Activated CD8-positive, alpha-beta T cell treated with anti-CD3 and anti-CD28 coated beads for 36 hours (primary cell): Measurements from ENCODE around the gene CLRN2. TPM values are rescaled to one million over a fixed set of nuclear protein-coding genes. Genes with fewer than 3 reads are reported as not detected.

Experiments
- ATAC-seq: fragments of 200-7000 bp; cut with Tn5 transposase; one replicate; pipeline ENCODE4 v1.10.0; 2021; ENCODE audit warnings: mild to moderate bottlenecking, moderate library complexity
- CTCF ChIA-PET: fragments of 350-600 bp; sonication (Branson Sonifier 250); formaldehyde crosslinking; loops from one replicate; lab custom pipeline; 2021; ENCODE audit warnings: antibody characterized with exemption; lab: Charles Lee
- POLR2A ChIA-PET: fragments of 350-600 bp; sonication (Branson Sonifier 250); formaldehyde crosslinking; loops from one replicate; lab custom pipeline; 2021; ENCODE audit warnings: antibody characterized with exemption; lab: Charles Lee
- DNase-seq: peaks from one replicate; pipeline ENCODE4 v3.0.0-alpha.2; 2020
- H3K27ac Mint-ChIP-seq: one replicate; pipeline ENCODE4 v1.8.0; 2021; ENCODE audit warnings: mild to moderate bottlenecking, mixed read lengths
- H3K27me3 Mint-ChIP-seq: one replicate; pipeline ENCODE4 v1.8.0; 2021; ENCODE audit warnings: mixed read lengths
- H3K36me3 Mint-ChIP-seq: one replicate; pipeline ENCODE4 v1.8.0; 2021; ENCODE audit warnings: low read depth, mixed read lengths
- H3K4me1 Mint-ChIP-seq: one replicate; pipeline ENCODE4 v1.8.0; 2021; ENCODE audit warnings: low read depth, mixed read lengths
- H3K4me3 Mint-ChIP-seq: one replicate; pipeline ENCODE4 v1.8.0; 2021; ENCODE audit warnings: mild to moderate bottlenecking, moderate library complexity, mixed read lengths
- H3K9me3 Mint-ChIP-seq: one replicate; pipeline ENCODE4 v1.8.0; 2021; ENCODE audit warnings: mixed read lengths
- CTCF ChIP-seq: fragments of 200-600 bp; IDR thresholded peaks from one replicate; pipeline ENCODE4 v1.8.0; 2022; ENCODE audit warnings: antibody characterized with exemption, mild to moderate bottlenecking
- intact Hi-C: fragments of 100-400 bp; cut with micrococcal nuclease; formaldehyde crosslinking; loops from one replicate; pipeline ENCODE4 v1.10.0; 2022
- total RNA-seq, 2 experiments: library from RNA; stranded (reverse); gene quantifications; one replicate each; pipeline ENCODE4 v1.2.3, GENCODE V29; 2021

The CLRN2 gene
- total RNA-seq, 2 experiments from 2014 or later: not detected

DNA sequence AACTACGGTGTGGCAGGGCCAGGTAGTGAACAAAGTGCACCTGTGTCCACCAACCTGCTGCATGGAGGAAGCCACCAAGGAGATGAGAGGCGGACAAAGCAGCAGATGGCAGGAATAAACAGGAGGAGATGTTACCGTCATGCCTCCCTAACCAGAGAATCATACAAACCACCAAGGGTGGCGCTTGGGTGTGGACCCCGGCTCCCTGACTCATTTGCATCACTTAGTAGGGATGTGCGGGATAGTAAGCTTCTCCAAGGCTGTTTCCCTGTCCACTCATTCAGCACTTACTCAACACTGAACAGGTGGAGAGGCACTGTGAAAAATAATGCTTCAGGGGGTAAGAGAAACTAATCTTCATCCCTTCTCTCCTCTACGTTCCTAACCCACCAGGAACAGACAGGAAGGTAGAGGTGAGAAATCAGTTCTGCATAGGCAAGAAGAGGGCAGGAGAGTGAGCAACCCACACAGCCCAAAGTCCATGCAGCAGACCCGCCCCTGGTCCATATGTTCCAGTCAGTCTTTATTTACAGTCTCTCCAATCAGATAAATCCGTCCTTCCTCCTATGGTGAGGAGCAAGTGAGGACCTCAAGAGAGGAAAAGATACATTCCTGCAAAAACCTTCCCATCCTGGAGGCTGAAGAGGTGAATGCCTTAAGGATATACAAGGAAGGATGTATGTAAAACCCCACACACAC is 37.0 kb upstream of the CLRN2 start:
- ChIA-PET CTCF (no interaction called here), POLR2A (no interaction called here)
- no peaks in the 10 kb centered on the region for H3K27me3 Mint-ChIP-seq
- no peaks in the 10 kb centered on the region for H3K4me1 Mint-ChIP-seq
- DNase-seq (no peak), ATAC-seq (no peak)
- H3K36me3 Mint-ChIP-seq: no peaks in the 10 kb centered on the region
- no peak for TF ChIP-seq CTCF
- H3K9me3 Mint-ChIP-seq: no peaks in the 10 kb centered on the region
- intact Hi-C loops: no loop called here
- H3K27ac Mint-ChIP-seq: no peak overlapping the region
- no peak overlapping the region for H3K4me3 Mint-ChIP-seq

- Mint-ChIP-seq H3K4me1 (no peaks in the 10 kb centered on the region), H3K27ac (no peak overlapping the region), H3K36me3 (peaks cover 9% of the 10 kb centered on the region), H3K27me3 (no peaks in the 10 kb centered on the region), H3K9me3 (no peaks in the 10 kb centered on the region), H3K4me3 (no peak overlapping the region)
- ChIA-PET CTCF (interaction anchor here (1.5 kb wide), 1 partner anchor 8 kb away, joined by 6 read pairs; no protein-coding TSS in a partner anchor), POLR2A (no interaction called here)
- intact Hi-C loops: no loop called here
- DNase-seq: no peak
- no peak for TF ChIP-seq CTCF
- ATAC-seq: no peak
Measured at GRCh38 chr4:17480210-17480927, 34.6 kb upstream of the CLRN2 start.

DNA sequence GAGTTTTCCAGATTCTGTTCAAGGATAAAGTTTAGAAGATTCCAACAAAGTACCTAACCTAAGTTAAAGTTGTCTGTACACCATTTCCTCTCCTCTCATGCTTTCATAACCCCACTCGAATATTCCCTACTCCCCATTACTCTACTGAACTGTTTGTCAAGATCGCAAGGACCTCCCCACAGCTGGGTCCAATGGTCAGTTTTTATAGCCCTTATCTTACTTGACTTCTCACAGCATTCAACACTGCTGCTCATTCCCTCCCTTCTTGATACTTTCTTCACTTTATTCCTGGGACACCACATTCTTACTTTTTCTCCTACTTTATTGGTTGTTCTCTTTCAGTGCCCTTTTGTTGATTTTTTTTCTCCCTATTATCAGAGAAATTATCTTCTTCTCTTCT is 34.0 kb upstream of the CLRN2 start:
- POLR2A ChIA-PET: no interaction called here
- ATAC-seq (no peak), DNase-seq (no peak)
- H3K36me3 Mint-ChIP-seq: peaks cover 11% of the 10 kb centered on the region
- no peak overlapping the region for H3K27ac Mint-ChIP-seq
- no peaks in the 10 kb centered on the region for H3K27me3 Mint-ChIP-seq
- CTCF ChIA-PET: interaction anchor here (1.5 kb wide), 1 partner anchor 9 kb away, joined by 6 read pairs; no protein-coding TSS in a partner anchor
- H3K4me3 Mint-ChIP-seq: no peak overlapping the region
- no peaks in the 10 kb centered on the region for H3K9me3 Mint-ChIP-seq
- no peaks in the 10 kb centered on the region for H3K4me1 Mint-ChIP-seq
- intact Hi-C loops: no loop called here
- TF ChIP-seq CTCF: no peak

DNA sequence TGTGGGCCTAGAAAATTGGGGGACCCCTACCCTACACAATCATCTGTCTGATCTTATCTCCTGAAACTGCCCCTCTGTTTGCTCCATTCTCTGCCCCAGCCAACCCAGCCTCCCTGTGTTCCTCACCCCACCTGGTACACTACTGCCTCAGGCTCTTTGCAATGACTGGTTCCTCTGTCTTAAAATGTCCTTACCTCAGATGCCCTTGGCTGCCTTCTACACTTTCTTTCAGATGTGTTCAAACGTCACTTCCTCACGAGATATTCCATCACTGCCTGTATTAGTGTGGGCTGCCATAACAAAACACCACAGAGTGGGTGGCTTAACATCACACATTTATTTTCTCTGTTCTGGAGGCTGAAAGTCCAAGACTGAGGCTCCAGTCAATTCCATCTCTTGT is 32.2 kb upstream of the CLRN2 start:
- CTCF ChIA-PET: no interaction called here
- DNase-seq (no peak), ATAC-seq (no peak)
- no peak overlapping the region for H3K27ac Mint-ChIP-seq
- intact Hi-C loops: no loop called here
- H3K27me3 Mint-ChIP-seq: no peaks in the 10 kb centered on the region
- POLR2A ChIA-PET: no interaction called here
- TF ChIP-seq CTCF: no peak
- no peak overlapping the region for H3K4me3 Mint-ChIP-seq
- no peaks in the 10 kb centered on the region for H3K9me3 Mint-ChIP-seq
- H3K36me3 Mint-ChIP-seq: peaks cover 24% of the 10 kb centered on the region
- no peaks in the 10 kb centered on the region for H3K4me1 Mint-ChIP-seq

GRCh38 chr4:17489123-17489522 is 25.8 kb upstream of the CLRN2 start:
- Mint-ChIP-seq H3K9me3 (no peaks in the 10 kb centered on the region), H3K27ac (peak overlapping the region; percentile 14), H3K4me1 (peaks cover 5% of the 10 kb centered on the region), H3K4me3 (no peak overlapping the region), H3K36me3 (peaks cover 44% of the 10 kb centered on the region), H3K27me3 (no peaks in the 10 kb centered on the region)
- TF ChIP-seq CTCF: no peak
- intact Hi-C loops: no loop called here
- ATAC-seq (no peak), DNase-seq (no peak)
- CTCF ChIA-PET: interaction anchor here (3.2 kb wide), 1 partner anchor 17 kb away, joined by 13 read pairs; no protein-coding TSS in a partner anchor
- POLR2A ChIA-PET: no interaction called here
